GM08714 (cell line): Measurements from ENCODE around the gene SPOCK1.
"Not testable (repeated sequence)": the region's sequence is repeated elsewhere in the genome, so short reads cannot be mapped to it uniquely, and the experiment has no call there.

Experiments used
- H3K4me3 ChIP-seq: fragments of 200-500 bp; sonication (Bioruptor generic); 2 replicates; pipeline ENCODE4 v1.5.1; 2014; ENCODE audit warnings: mild to moderate bottlenecking, low read length, inconsistent platforms
- ZNF274 ChIP-seq: IDR thresholded peaks from 2 replicates; pipeline ENCODE4 v1.6.1; 2012; ENCODE audit warnings: mild to moderate bottlenecking, low read depth, low read length

The SPOCK1 gene

GRCh38 chr5:137268646-137269045, 230.5 kb downstream of the SPOCK1 start:
- no peak overlapping the region for H3K4me3 ChIP-seq
- no peak for TF ChIP-seq ZNF274

GRCh38 chr5:137266186-137266585, 232.9 kb downstream of the SPOCK1 start:
- TF ChIP-seq ZNF274: no peak
- H3K4me3 ChIP-seq: no peak overlapping the region

GRCh38 chr5:137265457-137265856, 233.7 kb downstream of the SPOCK1 start:
- H3K4me3 ChIP-seq: no peak overlapping the region
- no peak for TF ChIP-seq ZNF274

GRCh38 chr5:137264573-137264972, 234.6 kb downstream of the SPOCK1 start:
- no peak overlapping the region for H3K4me3 ChIP-seq
- no peak for TF ChIP-seq ZNF274

- TF ChIP-seq ZNF274: no peak
- no peak overlapping the region for H3K4me3 ChIP-seq
Observed at GRCh38 chr5:137264041-137264440, 235.1 kb downstream of the SPOCK1 start.

GRCh38 chr5:137263371-137264005, 235.6 kb downstream of the SPOCK1 start:
- no peak for TF ChIP-seq ZNF274
- no peak overlapping the region for H3K4me3 ChIP-seq

- no peak for TF ChIP-seq ZNF274
- no peak overlapping the region for H3K4me3 ChIP-seq
Observed at GRCh38 chr5:137262818-137263217, 236.3 kb downstream of the SPOCK1 start.

GRCh38 chr5:137260820-137261695, 238.1 kb downstream of the SPOCK1 start:
- no peak overlapping the region for H3K4me3 ChIP-seq
- no peak for TF ChIP-seq ZNF274

GRCh38 chr5:137259115-137259514, 240.0 kb downstream of the SPOCK1 start:
- H3K4me3 ChIP-seq: not testable (repeated sequence)

- H3K4me3 ChIP-seq: no peak overlapping the region
- TF ChIP-seq ZNF274: no peak
Observed at GRCh38 chr5:137254119-137255090, 244.7 kb downstream of the SPOCK1 start.

- TF ChIP-seq ZNF274: no peak
Observed at GRCh38 chr5:137252512-137252911, 246.6 kb downstream of the SPOCK1 start.

GRCh38 chr5:137250421-137250820, 248.7 kb downstream of the SPOCK1 start:
- no peak for TF ChIP-seq ZNF274
- H3K4me3 ChIP-seq: no peak overlapping the region

More at GRCh38 chr5:137252512-137252911, 246.6 kb downstream of the SPOCK1 start:
- no peak overlapping the region for H3K4me3 ChIP-seq

- no peak for TF ChIP-seq ZNF274
- no peak overlapping the region for H3K4me3 ChIP-seq
Observed at GRCh38 chr5:137248527-137248926, 250.6 kb downstream of the SPOCK1 start.

GRCh38 chr5:137245438-137245837, 253.7 kb downstream of the SPOCK1 start:
- no peak for TF ChIP-seq ZNF274

More at GRCh38 chr5:137245438-137245837, 253.7 kb downstream of the SPOCK1 start:
- H3K4me3 ChIP-seq: no peak overlapping the region
